ENCODE results near the gene ITPK1. TPM values are rescaled to one million over a fixed set of nuclear protein-coding genes. Genes with fewer than 3 reads are reported as not detected.

ITPK1 gene
- total and polyA plus RNA-seq, 2 donors (not counting 3 experiments of a cell fraction or from before 2014, with no cell fraction given): 39.6 to 51.8 TPM

DNA sequence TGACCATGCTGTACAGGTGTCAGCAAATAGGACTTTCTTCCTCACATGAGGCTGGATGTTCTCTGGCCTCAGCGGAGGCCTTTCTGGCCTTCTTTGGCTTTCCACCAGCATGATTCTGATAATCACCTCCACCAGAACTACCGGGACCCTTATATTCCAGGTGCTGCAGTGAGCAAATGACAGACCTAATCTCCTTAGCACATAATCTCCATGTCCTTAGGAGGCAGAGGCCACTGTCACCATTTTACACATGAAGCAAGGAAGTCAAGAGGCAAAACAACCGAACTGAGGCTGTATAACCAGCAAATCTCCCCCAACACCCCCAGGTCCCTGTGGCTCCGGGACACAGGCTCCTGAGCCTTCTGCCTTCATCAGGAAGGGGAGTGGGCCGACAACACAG lies 91.2 kb downstream of the ITPK1 start:
- H3K27ac ChIP-seq (ENCODE audit: insufficient read depth, low read depth, low read length): no peak overlapping the region
- no peaks in the 10 kb centered on the region for H3K9me3 ChIP-seq (replicated peaks; ENCODE audit: control insufficient read depth, insufficient read depth, low read length)
- H2AFZ ChIP-seq (ENCODE audit: low read depth, low read length): no peak overlapping the region
- H3K4me3 ChIP-seq (replicated peaks in 1 of 3; ENCODE audit: insufficient read depth in 1 of 3, low read depth in 1 of 3, low read length in 3 of 3): no peak overlapping the region
- no peaks in the 10 kb centered on the region for H3K36me3 ChIP-seq (ENCODE audit: control insufficient read depth in 2 of 2, extremely low read depth in 1 of 2, insufficient read depth in 2 of 2, low read length in 2 of 2)
- no peaks in the 10 kb centered on the region for H3K27me3 ChIP-seq (ENCODE audit: control insufficient read depth in 2 of 2, insufficient read depth in 2 of 2, low read length in 2 of 2)
- TF ChIP-seq, protein P1, sequence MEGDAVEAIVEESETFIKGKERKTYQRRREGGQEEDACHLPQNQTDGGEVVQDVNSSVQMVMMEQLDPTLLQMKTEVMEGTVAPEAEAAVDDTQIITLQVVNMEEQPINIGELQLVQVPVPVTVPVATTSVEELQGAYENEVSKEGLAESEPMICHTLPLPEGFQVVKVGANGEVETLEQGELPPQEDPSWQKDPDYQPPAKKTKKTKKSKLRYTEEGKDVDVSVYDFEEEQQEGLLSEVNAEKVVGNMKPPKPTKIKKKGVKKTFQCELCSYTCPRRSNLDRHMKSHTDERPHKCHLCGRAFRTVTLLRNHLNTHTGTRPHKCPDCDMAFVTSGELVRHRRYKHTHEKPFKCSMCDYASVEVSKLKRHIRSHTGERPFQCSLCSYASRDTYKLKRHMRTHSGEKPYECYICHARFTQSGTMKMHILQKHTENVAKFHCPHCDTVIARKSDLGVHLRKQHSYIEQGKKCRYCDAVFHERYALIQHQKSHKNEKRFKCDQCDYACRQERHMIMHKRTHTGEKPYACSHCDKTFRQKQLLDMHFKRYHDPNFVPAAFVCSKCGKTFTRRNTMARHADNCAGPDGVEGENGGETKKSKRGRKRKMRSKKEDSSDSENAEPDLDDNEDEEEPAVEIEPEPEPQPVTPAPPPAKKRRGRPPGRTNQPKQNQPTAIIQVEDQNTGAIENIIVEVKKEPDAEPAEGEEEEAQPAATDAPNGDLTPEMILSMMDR (IDR thresholded peaks at IDR 0.05; ENCODE audit: extremely low read depth in 1 of 2, insufficient read depth in 1 of 2, low read depth in 1 of 2, low read length in 2 of 2): no peak
- TF ChIP-seq EZH2 (IDR thresholded peaks at IDR 0.05; ENCODE audit: borderline replicate concordance, low read depth, low read length, severe bottlenecking) (no peak), JUN (IDR thresholded peaks at IDR 0.05; ENCODE audit: borderline replicate concordance, insufficient read depth, insufficient read length, low read depth) (no peak), POLR2A (IDR thresholded peaks at IDR 0.05; ENCODE audit: low read depth, low read length) (no peak), MYC (IDR thresholded peaks at IDR 0.05; ENCODE audit: low read depth, low read length) (no peak), GATA2 (IDR thresholded peaks at IDR 0.05; ENCODE audit: insufficient read depth, insufficient read length, low read depth, low read length) (no peak), POLR2AphosphoS5 (IDR thresholded peaks at IDR 0.05; ENCODE audit: insufficient read depth, low read depth, low read length) (no peak)
- TF ChIP-seq, protein P2, sequence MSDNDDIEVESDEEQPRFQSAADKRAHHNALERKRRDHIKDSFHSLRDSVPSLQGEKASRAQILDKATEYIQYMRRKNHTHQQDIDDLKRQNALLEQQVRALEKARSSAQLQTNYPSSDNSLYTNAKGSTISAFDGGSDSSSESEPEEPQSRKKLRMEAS (IDR thresholded peaks at IDR 0.05; ENCODE audit: insufficient read depth, insufficient read length): no peak
- no peak overlapping the region for H3K4me2 ChIP-seq (ENCODE audit: insufficient read depth, low read length)
- no peak overlapping the region for H3K9ac ChIP-seq (replicated peaks; ENCODE audit: extremely low read depth, insufficient read depth, low read length)
- intact Hi-C loops (cut with micrococcal nuclease): no loop called here
- H3K79me2 ChIP-seq (ENCODE audit: control insufficient read depth, insufficient read depth, low read length): no peaks in the 10 kb centered on the region
- CTCF ChIA-PET: no interaction called here
- POLR2A ChIA-PET: no interaction called here
- DNase-seq (ENCODE audit: low read depth, low spot score) (no peak), FAIRE-seq (no peak)
- H3K4me1 ChIP-seq (ENCODE audit: control insufficient read depth, extremely low read depth, insufficient read depth, low read length): no peaks in the 10 kb centered on the region
- BruUV-seq (replicated peaks): no TSS peak
- no peaks in the 10 kb centered on the region for H3K9me1 ChIP-seq (replicated peaks; ENCODE audit: control insufficient read depth, extremely low read depth, insufficient read depth, low read length)
- dilution Hi-C loops (cut with MboI; ENCODE audit: extremely low pct_ligation_motif_present, low sequenced_read_pairs): no loop called here
- no peaks in the 10 kb centered on the region for H4K20me1 ChIP-seq (replicated peaks; ENCODE audit: control insufficient read depth, extremely low read depth, insufficient read depth, low read length)
